ENCODE results near the gene CERS5. TPM values are rescaled to one million over a fixed set of nuclear protein-coding genes. Genes with fewer than 3 reads are reported as not detected.
"Not testable (repeated sequence)": the region's sequence is repeated elsewhere in the genome, so short reads cannot be mapped to it uniquely, and the experiment has no call there.

CERS5 gene
- total RNA-seq, 1 experiment from 2014 or later = 62.6 TPM

DNA sequence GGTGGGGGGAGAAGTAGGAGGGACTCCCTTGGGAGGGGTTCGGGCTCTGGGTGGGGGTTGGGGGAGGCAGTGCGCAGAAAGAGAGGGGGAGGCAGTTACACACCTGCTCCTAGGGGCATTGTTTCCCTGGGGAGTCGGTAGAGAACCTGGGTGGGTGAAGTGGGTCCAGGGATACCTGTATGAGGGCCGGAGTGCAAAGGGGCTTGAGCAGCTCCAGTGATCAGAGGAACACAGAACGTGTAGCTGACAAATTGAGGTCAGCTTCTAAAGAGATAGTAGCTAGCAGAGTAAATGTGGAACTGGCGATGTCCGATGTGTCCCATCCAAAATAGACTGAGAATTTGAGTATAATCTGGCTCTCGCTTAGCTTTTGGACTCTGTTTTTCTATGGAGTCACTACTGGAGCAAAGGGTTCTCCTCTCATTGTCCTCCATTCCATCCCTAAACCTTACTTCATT lies 81.5 kb downstream of the CERS5 start:
- H3K36me3 ChIP-seq (ENCODE audit: control insufficient read depth, insufficient read depth, low read length) = peaks cover 16% of the 10 kb centered on the region
- H3K9me3 ChIP-seq = no peaks in the 10 kb centered on the region
- TF ChIP-seq, protein P1, sequence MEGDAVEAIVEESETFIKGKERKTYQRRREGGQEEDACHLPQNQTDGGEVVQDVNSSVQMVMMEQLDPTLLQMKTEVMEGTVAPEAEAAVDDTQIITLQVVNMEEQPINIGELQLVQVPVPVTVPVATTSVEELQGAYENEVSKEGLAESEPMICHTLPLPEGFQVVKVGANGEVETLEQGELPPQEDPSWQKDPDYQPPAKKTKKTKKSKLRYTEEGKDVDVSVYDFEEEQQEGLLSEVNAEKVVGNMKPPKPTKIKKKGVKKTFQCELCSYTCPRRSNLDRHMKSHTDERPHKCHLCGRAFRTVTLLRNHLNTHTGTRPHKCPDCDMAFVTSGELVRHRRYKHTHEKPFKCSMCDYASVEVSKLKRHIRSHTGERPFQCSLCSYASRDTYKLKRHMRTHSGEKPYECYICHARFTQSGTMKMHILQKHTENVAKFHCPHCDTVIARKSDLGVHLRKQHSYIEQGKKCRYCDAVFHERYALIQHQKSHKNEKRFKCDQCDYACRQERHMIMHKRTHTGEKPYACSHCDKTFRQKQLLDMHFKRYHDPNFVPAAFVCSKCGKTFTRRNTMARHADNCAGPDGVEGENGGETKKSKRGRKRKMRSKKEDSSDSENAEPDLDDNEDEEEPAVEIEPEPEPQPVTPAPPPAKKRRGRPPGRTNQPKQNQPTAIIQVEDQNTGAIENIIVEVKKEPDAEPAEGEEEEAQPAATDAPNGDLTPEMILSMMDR (IDR thresholded peaks at IDR 0.05; ENCODE audit: insufficient read depth in 1 of 2, low read depth in 1 of 2, low read length in 1 of 2, severe bottlenecking in 1 of 2, unreplicated experiment in 1 of 2) = no peak
- Mint-ChIP-seq H3K36me3 (ENCODE audit: insufficient read depth, unreplicated experiment) (peaks cover 51% of the 10 kb centered on the region), H3K4me3 (ENCODE audit: unreplicated experiment) (peak overlapping the region; percentile 83), H3K9me3 (ENCODE audit: unreplicated experiment) (no peaks in the 10 kb centered on the region), H3K27ac (ENCODE audit: unreplicated experiment) (peak overlapping the region; percentile 79), H3K4me1 (ENCODE audit: low read depth, unreplicated experiment) (peaks cover 37% of the 10 kb centered on the region), H3K27me3 (ENCODE audit: insufficient read depth, unreplicated experiment) (no peaks in the 10 kb centered on the region)
- POLR2A ChIA-PET = interaction anchor here (0.6 to 2.3 kb wide), 11 partner anchors 10 to 344 kb away, joined by 3 to 30 read pairs (median 4); partner anchors contain the start of genes CERS5, COX14, RACGAP1 and TMBIM6
- peaks cover 43% of the 10 kb centered on the region for H3K4me1 ChIP-seq
- DNase-seq = no peak
- H3K4me3 ChIP-seq (ENCODE audit: low read depth, low read length) = peak overlapping the region; percentile 72
- CTCF ChIA-PET = interaction anchor here (0.6 to 2.2 kb wide), 16 partner anchors 9 to 788 kb away, joined by 3 to 105 read pairs (median 5); partner anchors contain the start of gene COX14
- no TSS peak for BruUV-seq (replicated peaks)
- intact Hi-C loops (cut with micrococcal nuclease; ENCODE audit: unreplicated experiment) = loop anchor here (1.0 kb wide), 3 partner anchors 10 to 82 kb away; partner anchors contain the start of genes CERS5 and COX14
- no peaks in the 10 kb centered on the region for H3K27me3 ChIP-seq (replicated peaks; ENCODE audit: control insufficient read depth, insufficient read depth, low read length)

DNA sequence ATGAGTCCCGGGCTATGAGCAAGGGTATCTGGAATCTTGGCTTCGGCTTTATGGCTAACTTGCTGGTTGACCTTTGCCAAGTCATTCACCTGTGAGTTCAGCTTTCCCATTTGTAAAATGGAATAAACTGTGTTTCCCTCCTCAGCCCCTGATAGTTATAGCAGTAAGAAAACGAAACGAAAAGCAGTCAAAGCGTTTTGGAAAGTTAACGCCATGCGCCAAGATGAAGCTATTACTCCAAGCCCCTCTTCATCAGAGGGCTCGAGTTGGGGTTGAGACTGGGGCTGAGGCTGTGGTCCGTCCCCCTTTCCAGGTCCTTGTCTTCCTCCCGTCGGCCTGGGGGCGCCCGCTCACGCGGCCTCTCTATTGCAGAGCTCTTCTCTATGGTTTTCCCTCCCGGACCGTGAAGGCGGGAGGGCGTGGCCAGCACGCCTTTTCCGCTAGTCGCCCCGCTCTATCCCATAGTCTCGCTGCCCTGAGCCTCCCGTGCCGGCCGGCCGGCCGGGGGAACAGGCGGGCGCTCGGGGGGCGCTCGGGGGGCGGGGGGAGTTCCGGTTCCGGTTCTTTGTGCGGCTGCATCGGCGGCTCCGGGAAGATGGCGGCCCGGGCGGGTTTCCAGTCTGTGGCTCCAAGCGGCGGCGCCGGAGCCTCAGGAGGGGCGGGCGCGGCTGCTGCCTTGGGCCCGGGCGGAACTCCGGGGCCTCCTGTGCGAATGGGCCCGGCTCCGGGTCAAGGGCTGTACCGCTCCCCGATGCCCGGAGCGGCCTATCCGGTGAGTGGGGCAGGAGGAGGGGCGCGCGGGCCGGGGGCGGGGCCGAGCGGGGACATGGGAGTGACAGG lies 82.2 kb downstream of the CERS5 start, which contains the start of gene SMARCD1:
SMARCD1 (plus strand) TSS at position 568 of the 840 bp plus-strand sequence; CDS start at position 596, 28 bp downstream.
- ChIA-PET CTCF (interaction anchor here (0.6 to 2.2 kb wide), 30 partner anchors 9 to 1966 kb away, joined by 3 to 105 read pairs (median 4); partner anchors contain the start of genes CERS5, COX14 and GPD1), POLR2A (interaction anchor here (0.5 to 2.3 kb wide), 24 partner anchors 10 to 645 kb away, joined by 3 to 30 read pairs (median 4); partner anchors contain the start of genes BCDIN3D, CERS5, COX14 and NCKAP5L)
- H3K9me3 Mint-ChIP-seq (ENCODE audit: unreplicated experiment) = no peaks in the 10 kb centered on the region
- peaks cover 44% of the 10 kb centered on the region for H3K4me1 ChIP-seq
- H3K4me3 ChIP-seq (ENCODE audit: low read depth, low read length) = peak within 1 kb of the TSS; percentile 72
- no peaks in the 10 kb centered on the region for H3K27me3 ChIP-seq (replicated peaks; ENCODE audit: control insufficient read depth, insufficient read depth, low read length)
- BruUV-seq (replicated peaks) = TSS peak; percentile 92
- peak; percentile 97 for DNase-seq
- H3K4me3 Mint-ChIP-seq (ENCODE audit: unreplicated experiment) = peak within 1 kb of the TSS; percentile 83
- H3K27me3 Mint-ChIP-seq (ENCODE audit: insufficient read depth, unreplicated experiment) = no peaks in the 10 kb centered on the region
- H3K36me3 Mint-ChIP-seq (ENCODE audit: insufficient read depth, unreplicated experiment) = peaks cover 46% of the 10 kb centered on the region
- peaks cover 37% of the 10 kb centered on the region for H3K4me1 Mint-ChIP-seq (ENCODE audit: low read depth, unreplicated experiment)
- H3K9me3 ChIP-seq = no peaks in the 10 kb centered on the region
- TF ChIP-seq, protein P1 (IDR thresholded peaks at IDR 0.05; ENCODE audit: insufficient read depth in 1 of 2, low read depth in 1 of 2, low read length in 1 of 2, severe bottlenecking in 1 of 2, unreplicated experiment in 1 of 2) = peak; percentile 12 to 87
- intact Hi-C loops (cut with micrococcal nuclease; ENCODE audit: unreplicated experiment) = loop anchor here (1.0 kb wide), 3 partner anchors 10 to 82 kb away; partner anchors contain the start of genes CERS5 and COX14
- peak within 1 kb of the TSS; percentile 79 for H3K27ac Mint-ChIP-seq (ENCODE audit: unreplicated experiment)
- H3K36me3 ChIP-seq (ENCODE audit: control insufficient read depth, insufficient read depth, low read length) = peaks cover 14% of the 10 kb centered on the region

DNA sequence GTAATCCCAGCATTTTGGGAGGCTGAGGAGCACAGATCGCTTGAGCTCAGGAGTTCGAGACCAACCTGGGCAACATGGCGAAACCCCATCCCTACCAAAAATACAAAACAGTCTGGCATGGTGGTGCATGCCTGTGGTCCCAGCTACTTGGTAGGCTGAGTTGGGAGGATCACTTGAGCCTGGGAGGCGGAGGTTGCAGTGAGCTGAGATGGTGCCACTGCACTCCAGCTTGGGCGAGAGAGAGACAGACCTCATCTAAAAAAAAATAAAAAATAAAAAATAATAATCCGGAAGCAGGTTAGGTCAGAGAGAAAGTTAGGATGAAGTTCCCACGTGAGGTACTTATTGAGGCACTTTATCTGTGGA lies 82.8 kb downstream of the CERS5 start:
- H3K9me3 ChIP-seq; H3K9me3 Mint-ChIP-seq (ENCODE audit: unreplicated experiment); BruUV-seq (replicated peaks); H3K27me3 Mint-ChIP-seq (ENCODE audit: insufficient read depth, unreplicated experiment); H3K27me3 ChIP-seq (replicated peaks; ENCODE audit: control insufficient read depth, insufficient read depth, low read length); DNase-seq; intact Hi-C loops (cut with micrococcal nuclease; ENCODE audit: unreplicated experiment): not testable (repeated sequence)
- ChIA-PET POLR2A (interaction anchor here (0.5 to 2.3 kb wide), 17 partner anchors 14 to 449 kb away, joined by 3 to 30 read pairs (median 4); partner anchors contain the start of genes BCDIN3D, CERS5, COX14 and NCKAP5L), CTCF (interaction anchor here (0.6 to 2.2 kb wide), 25 partner anchors 8 to 1966 kb away, joined by 3 to 105 read pairs (median 5); partner anchors contain the start of genes CERS5, COX14 and GPD1)
- Mint-ChIP-seq H3K4me3 (ENCODE audit: unreplicated experiment) (peak overlapping the region; percentile 83), H3K36me3 (ENCODE audit: insufficient read depth, unreplicated experiment) (peaks cover 40% of the 10 kb centered on the region), H3K27ac (ENCODE audit: unreplicated experiment) (peak overlapping the region; percentile 79), H3K4me1 (ENCODE audit: low read depth, unreplicated experiment) (peaks cover 37% of the 10 kb centered on the region)
- peaks cover 12% of the 10 kb centered on the region for H3K36me3 ChIP-seq (ENCODE audit: control insufficient read depth, insufficient read depth, low read length)
- peaks cover 44% of the 10 kb centered on the region for H3K4me1 ChIP-seq
- peak overlapping the region; percentile 72 for H3K4me3 ChIP-seq (ENCODE audit: low read depth, low read length)

Measured in Caco-2 (cell line).